Motor neuron (in vitro differentiated cells): Measurements from ENCODE around the gene POMT2. TPM values are rescaled to one million over a fixed set of nuclear protein-coding genes. Genes with fewer than 3 reads are reported as not detected.

Experiments
- ATAC-seq, 8 experiments: fragments of 200-7000 bp; cut with Tn5 transposase; replicated peaks in 6 of 8; 2 replicates each; pipeline ENCODE4 v1.8.0; 2021; ENCODE audit warnings: mild to moderate bottlenecking in 8 of 8, moderate library complexity in 8 of 8
- H3K27ac ChIP-seq, 2 donors: fragments of 250-450 bp; sonication (Bioruptor Pico); 2 replicates each; pipeline ENCODE4 v1.9.0; 2021; ENCODE audit warnings: antibody characterized with exemption in 2 of 2, mild to moderate bottlenecking in 2 of 2, moderate library complexity in 1 of 2
- H3K4me1 ChIP-seq, 2 donors: fragments of 250-450 bp; sonication (Bioruptor Pico); replicated peaks in 1 of 2; 2 replicates each; pipeline ENCODE4 v1.6.1; 2021; ENCODE audit warnings: antibody characterized with exemption in 2 of 2, mild to moderate bottlenecking in 2 of 2, moderate library complexity in 1 of 2
- H3K4me3 ChIP-seq, 5 donors: fragments of 250-450 bp; sonication (Bioruptor Pico); 2 replicates each; pipeline ENCODE4 v1.9.0; 2021; ENCODE audit warnings: antibody characterized with exemption in 5 of 5, mild to moderate bottlenecking in 5 of 5, moderate library complexity in 4 of 5
- WGBS, 10 experiments: fragments of 450-650 bp; shearing (Covaris generic); methylation state at CpG; one replicate each; pipeline ENCODE4 v1.0.0; 2022; 5-methylcytosine and 5-hydroxymethylcytosine counted together
- in situ Hi-C, 9 experiments: fragments of 400-800 bp; cut with MboI; loops; one replicate each; pipeline ENCODE4 v1.15.0; 2021; ENCODE audit warnings: low sequenced_read_pairs in 9 of 9, low pct_unique_long_range_greater_than_20kb in 2 of 9; ENCODE audit not compliant: unreplicated experiment in 9 of 9
- total RNA-seq, 8 experiments: library from RNA; unstranded; fragments of 300-600 nt; gene quantifications; 2 replicates each; pipeline versions ENCODE4 v1.2.3 to v1.2.4, GENCODE V29; 2022

Gene POMT2
- 10 to 100 TPM; 11.6 to 44.1 (median 19.6) TPM for total RNA-seq

- Histone ChIP-seq H3K4me1 (peaks cover 10 to 14% of the 10 kb centered on the region in 2 donors), H3K27ac (peak within 1 kb of the TSS; percentile 94 to 99), H3K4me3 (peak within 1 kb of the TSS; percentile 61 to 100 (median 86))
- peak; percentile 50 to 71 (median 66) for ATAC-seq
- 0% methylated on average over 1 to 2 of the region's 69 CpGs; no CpG with 5 or more reads in 8 of the 10 experiments for WGBS, 10 experiments
- in situ Hi-C loops, result loop anchor here in 3 of 9 experiments (25.0 kb wide), 3 partner anchors 183 to 458 kb away; partner anchors contain the start of gene ZDHHC22 (in 2 of the 3)
These were observed at the start of gene POMT2 for GRCh38 chr14:77320238-77320935. POMT2 (minus strand) TSS chr14:77320883; CDS start chr14:77320681, 202 bp downstream.

- WGBS, 10 experiments, result 67 to 100% (median 86%) methylated on average over 1 of the region's 1 CpG; no CpG with 5 or more reads in 5 of the 10 experiments
- no peak overlapping the region for H3K27ac ChIP-seq
- H3K4me1 ChIP-seq, result peaks cover 0 to 6% of the 10 kb centered on the region in 2 donors
- no peak overlapping the region for H3K4me3 ChIP-seq
- in situ Hi-C loops, result no loop called here
- ATAC-seq, result no peak
These were observed 48.6 kb upstream of the POMT2 start for GRCh38 chr14:77369285-77369684.

- WGBS, 10 experiments, result 67 to 100% (median 90%) methylated on average over 1 to 3 of the region's 3 CpGs; no CpG with 5 or more reads in 3 of the 10 experiments
- in situ Hi-C loops, result no loop called here
- no peak for ATAC-seq
These were observed 43.5 kb upstream of the POMT2 start for GRCh38 chr14:77364146-77364545.

GRCh38 chr14:77359626-77360025, 38.9 kb upstream of the POMT2 start:
- H3K4me1 ChIP-seq, result peaks cover 0 to 3% of the 10 kb centered on the region in 2 donors
- 33 to 100% (median 63%) methylated on average over 1 of the region's 1 CpG; no CpG with 5 or more reads in 5 of the 10 experiments for WGBS, 10 experiments
- no peak for ATAC-seq
- H3K4me3 ChIP-seq, result no peak overlapping the region
- in situ Hi-C loops, result no loop called here
- no peak overlapping the region for H3K27ac ChIP-seq

More at GRCh38 chr14:77364146-77364545, 43.5 kb upstream of the POMT2 start:
- no peak overlapping the region for H3K4me3 ChIP-seq
- no peak overlapping the region for H3K27ac ChIP-seq
- H3K4me1 ChIP-seq, result no peaks in the 10 kb centered on the region

GRCh38 chr14:77356899-77357298, 36.2 kb upstream of the POMT2 start:
- no peak overlapping the region for H3K4me3 ChIP-seq
- H3K27ac ChIP-seq, result no peak overlapping the region
- peak in 4 of 8 experiments; percentile 13 to 93 (median 72) for ATAC-seq
- H3K4me1 ChIP-seq, result peaks cover 0 to 3% of the 10 kb centered on the region in 2 donors
- 53 to 83% (median 70%) methylated on average over 1 to 4 of the region's 4 CpGs; no CpG with 5 or more reads in 1 of the 10 experiments for WGBS, 10 experiments
- in situ Hi-C loops, result no loop called here

GRCh38 chr14:77355811-77356210, 35.1 kb upstream of the POMT2 start:
- ATAC-seq, result no peak
- 91 to 100% (median 100%) methylated on average over 1 to 4 of the region's 4 CpGs; no CpG with 5 or more reads in 1 of the 10 experiments for WGBS, 10 experiments
- Histone ChIP-seq H3K27ac (no peak overlapping the region), H3K4me3 (no peak overlapping the region), H3K4me1 (peaks cover 0 to 3% of the 10 kb centered on the region in 2 donors)
- in situ Hi-C loops, result no loop called here

GRCh38 chr14:77353469-77354141, 32.9 kb upstream of the POMT2 start:
- ATAC-seq, result no peak
- Histone ChIP-seq H3K4me1 (peaks cover 0 to 3% of the 10 kb centered on the region in 2 donors), H3K27ac (no peak overlapping the region), H3K4me3 (no peak overlapping the region)
- in situ Hi-C loops, result no loop called here
- WGBS, 10 experiments, result 78 to 100% (median 93%) methylated on average over 2 to 5 of the region's 5 CpGs; no CpG with 5 or more reads in 2 of the 10 experiments

- Histone ChIP-seq H3K27ac (no peak overlapping the region), H3K4me1 (no peaks in the 10 kb centered on the region), H3K4me3 (no peak overlapping the region)
- 20 to 100% (median 93%) methylated on average over 1 to 3 of the region's 3 CpGs for WGBS, 10 experiments
- in situ Hi-C loops, result no loop called here
- ATAC-seq, result no peak
These were observed 27.1 kb upstream of the POMT2 start for GRCh38 chr14:77347751-77348150.

- Histone ChIP-seq H3K4me1 (no peaks in the 10 kb centered on the region), H3K4me3 (no peak overlapping the region), H3K27ac (no peak overlapping the region)
- in situ Hi-C loops, result no loop called here
- whole genome bisulfite sequencing, 10 experiments, result 88 to 100% (median 100%) methylated on average over 1 to 2 of the region's 2 CpGs; no CpG with 5 or more reads in 3 of the 10 experiments
- no peak for ATAC-seq
These were observed 25.8 kb upstream of the POMT2 start for GRCh38 chr14:77346495-77346894.

- ATAC-seq, result peak in 5 of 8 experiments; percentile 16 to 80 (median 40)
- in situ Hi-C loops, result no loop called here
- Histone ChIP-seq H3K4me3 (no peak overlapping the region), H3K4me1 (no peaks in the 10 kb centered on the region), H3K27ac (no peak overlapping the region)
- 0 to 100% (median 75%) methylated on average over 1 to 3 of the region's 3 CpGs; no CpG with 5 or more reads in 1 of the 10 experiments for WGBS, 10 experiments
These were observed 23.8 kb upstream of the POMT2 start for GRCh38 chr14:77344377-77344996.

GRCh38 chr14:77343662-77344061, 23.0 kb upstream of the POMT2 start:
- in situ Hi-C loops, result no loop called here
- peak in 3 of 8 experiments; percentile 81 to 88 (median 86) for ATAC-seq

GRCh38 chr14:77342726-77343397, 22.2 kb upstream of the POMT2 start:
- no peaks in the 10 kb centered on the region for H3K4me1 ChIP-seq
- in situ Hi-C loops, result no loop called here
- H3K4me3 ChIP-seq, result no peak overlapping the region
- no peak overlapping the region for H3K27ac ChIP-seq
- ATAC-seq, result peak in 3 of 8 experiments; percentile 22 to 46 (median 25)
- WGBS, 10 experiments, result 82 to 100% (median 92%) methylated on average over 1 to 8 of the region's 10 CpGs; no CpG with 5 or more reads in 1 of the 10 experiments

More at GRCh38 chr14:77343662-77344061, 23.0 kb upstream of the POMT2 start:
- no peak overlapping the region for H3K4me3 ChIP-seq
- WGBS, 10 experiments, result 0 to 93% (median 41%) methylated on average over 1 to 2 of the region's 2 CpGs; no CpG with 5 or more reads in 1 of the 10 experiments
- no peak overlapping the region for H3K27ac ChIP-seq
- H3K4me1 ChIP-seq, result no peaks in the 10 kb centered on the region
